Amygdala (tissue), 56 donors: ENCODE results near the gene ABHD14A.

Source experiments
- DNase-seq, 56 donors: peaks; one replicate each; lab custom pipeline; 2025; lab: John Stamatoyannopoulos, UW

The ABHD14A gene

GRCh38 chr3:51955175-51955892, 19.5 kb upstream of the ABHD14A start, which contains the start of gene GPR62:
Gene GPR62, plus strand, starts transcription at chr3:51955381. Its CDS starts 272 bp downstream, at chr3:51955653.
- peak in 54 of 56 donors; percentile 22 to 94 (median 74) for DNase-seq

- DNase-seq: peak in 38 of 56 donors; percentile 29 to 79 (median 62)
Observed at GRCh38 chr3:51955893-51956770, 18.7 kb upstream of the ABHD14A start.

- DNase-seq: no peak
Observed at GRCh38 chr3:51957520-51958205, 17.2 kb upstream of the ABHD14A start.

GRCh38 chr3:51958603-51959521, 16.0 kb upstream of the ABHD14A start:
- no peak for DNase-seq

- no peak for DNase-seq
Observed at GRCh38 chr3:51959651-51960050, 15.2 kb upstream of the ABHD14A start.

- no peak for DNase-seq
Observed at GRCh38 chr3:51960386-51960785, 14.5 kb upstream of the ABHD14A start.

GRCh38 chr3:51961011-51961410, 13.9 kb upstream of the ABHD14A start:
- DNase-seq: no peak

GRCh38 chr3:51961602-51962569, 13.0 kb upstream of the ABHD14A start:
- DNase-seq: no peak

- DNase-seq: peak in 13 of 56 donors; percentile 11 to 62 (median 31)
Observed at GRCh38 chr3:51962854-51963530, 11.9 kb upstream of the ABHD14A start.

GRCh38 chr3:51963951-51964451, 10.9 kb upstream of the ABHD14A start:
- peak in 38 of 56 donors; percentile 12 to 85 (median 52) for DNase-seq

- DNase-seq: no peak
Observed at GRCh38 chr3:51964521-51964920, 10.3 kb upstream of the ABHD14A start.

- DNase-seq: peak in 51 of 56 donors; percentile 20 to 92 (median 72)
Observed at GRCh38 chr3:51966016-51966415, 8.8 kb upstream of the ABHD14A start.

GRCh38 chr3:51966486-51966885, 8.4 kb upstream of the ABHD14A start:
- peak in 11 of 56 donors; percentile 31 to 70 (median 54) for DNase-seq

GRCh38 chr3:51966922-51967383, 7.9 kb upstream of the ABHD14A start:
- DNase-seq: peak in 3 of 56 donors; percentile 48 to 57 (median 52)

- peak in 54 of 56 donors; percentile 24 to 89 (median 72) for DNase-seq
Observed at GRCh38 chr3:51967384-51968169, 7.3 kb upstream of the ABHD14A start, which contains the start of gene PCBP4. Gene PCBP4, minus strand, starts transcription at chr3:51967454. Its CDS starts 6,214 bp downstream, at chr3:51961240.

GRCh38 chr3:51968170-51968775, 6.6 kb upstream of the ABHD14A start:
- DNase-seq: peak in 8 of 56 donors; percentile 26 to 48 (median 40)
